NCI-H1694 treated with DMSO at 0.1 percent for 48 hours (cell line): Measurements from ENCODE around the gene ERC2.

Source experiments
- DNase-seq: peaks from one replicate; lab custom pipeline; 2025; lab: John Stamatoyannopoulos, UW

The ERC2 gene

DNA sequence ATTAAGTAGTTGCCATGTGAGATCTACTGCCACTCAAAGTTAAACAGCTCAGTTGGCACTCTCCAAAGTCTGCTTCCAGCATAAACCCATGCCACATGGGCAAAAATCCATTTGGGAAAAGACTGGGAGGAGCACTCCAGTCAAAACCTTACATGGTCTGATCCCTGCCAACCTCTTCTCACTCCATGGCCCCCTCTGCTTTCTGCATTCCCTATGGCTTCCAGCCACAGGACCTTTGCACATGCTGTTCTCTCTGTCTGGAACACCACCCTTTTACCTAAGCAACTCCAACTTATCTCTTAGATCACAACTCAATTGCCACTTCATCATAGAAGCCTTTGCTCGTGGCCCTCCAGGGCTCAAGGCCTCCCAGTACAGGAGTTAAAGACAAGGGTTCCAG lies 910.7 kb downstream of the ERC2 start:
- DNase-seq, result no peak

DNA sequence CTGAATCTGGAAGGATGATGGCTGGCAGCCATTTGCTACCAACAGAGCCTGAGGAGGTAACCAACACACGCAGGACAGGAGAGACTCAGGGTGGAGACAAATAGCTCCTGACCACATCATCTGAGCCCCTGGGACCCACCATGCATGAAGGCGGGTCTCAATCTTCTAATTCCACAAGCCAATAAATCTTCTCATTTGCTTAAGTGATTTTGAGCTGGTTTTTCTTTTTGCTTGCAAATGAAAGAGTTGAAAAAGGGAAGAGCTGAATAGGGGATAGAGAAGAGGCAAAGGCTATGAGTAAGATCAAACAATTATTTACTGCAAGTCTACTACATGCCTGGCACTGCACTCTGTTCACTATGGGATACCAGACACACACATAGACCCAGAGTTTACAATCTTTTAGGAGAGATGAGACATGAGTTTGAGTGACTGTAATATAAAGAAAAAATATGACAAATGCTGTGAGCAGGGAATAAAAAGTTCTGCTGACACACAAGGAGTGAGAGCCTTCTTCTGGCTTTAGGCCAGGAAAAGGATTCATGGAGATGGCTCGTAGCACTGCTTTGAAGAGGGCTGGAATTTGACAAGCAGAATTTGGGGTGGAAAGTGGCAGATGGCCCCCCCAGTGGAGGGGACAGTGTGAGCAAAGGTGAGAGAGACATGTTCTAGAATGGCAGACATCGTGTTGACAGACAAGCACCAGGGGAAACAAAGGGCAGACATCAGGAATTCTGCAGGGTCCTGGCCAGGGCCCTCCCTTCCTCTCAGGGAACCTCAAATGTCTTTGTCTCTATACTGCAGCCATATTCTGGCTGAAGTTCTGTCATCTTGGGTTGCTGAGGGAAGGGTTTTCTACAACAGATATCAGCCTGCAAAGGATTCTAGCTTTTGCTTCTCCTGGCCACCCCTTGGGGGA lies 911.4 kb downstream of the ERC2 start:
- no peak for DNase-seq

DNA sequence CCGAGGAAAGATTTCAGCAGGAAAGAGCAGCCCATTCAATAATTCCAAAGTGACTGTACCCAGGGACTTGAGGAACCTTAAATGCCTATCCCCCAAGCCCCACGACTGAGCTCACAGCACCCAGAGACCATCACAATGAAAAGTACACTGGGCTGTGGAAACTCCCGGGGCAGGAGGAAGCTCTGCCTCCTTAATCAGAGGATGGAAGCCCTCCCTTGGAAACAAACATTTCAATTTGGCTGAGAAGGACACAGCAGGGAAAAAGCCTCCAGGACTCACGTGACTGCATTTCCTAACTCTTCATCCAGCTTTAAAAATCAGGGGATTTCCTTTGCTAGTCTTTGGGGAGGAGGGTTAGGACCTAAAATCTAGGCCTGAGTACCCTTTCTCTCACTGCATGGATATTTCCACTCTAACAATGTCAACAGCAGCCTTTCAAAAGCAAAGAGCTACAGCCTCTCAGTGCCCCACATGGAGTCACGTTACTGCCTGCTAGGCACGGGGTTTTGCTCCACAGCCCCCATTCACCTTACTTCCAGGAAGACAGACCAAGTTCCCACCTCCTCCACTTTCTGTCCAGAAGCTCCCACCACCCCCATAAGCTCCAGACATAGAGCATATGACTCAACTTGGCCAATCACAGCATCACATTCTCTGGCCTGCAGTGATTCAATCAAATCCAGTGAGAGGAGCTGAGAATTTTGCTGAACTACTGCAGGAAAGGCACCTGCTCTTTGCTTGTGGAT lies 912.2 kb downstream of the ERC2 start:
- no peak for DNase-seq

DNA sequence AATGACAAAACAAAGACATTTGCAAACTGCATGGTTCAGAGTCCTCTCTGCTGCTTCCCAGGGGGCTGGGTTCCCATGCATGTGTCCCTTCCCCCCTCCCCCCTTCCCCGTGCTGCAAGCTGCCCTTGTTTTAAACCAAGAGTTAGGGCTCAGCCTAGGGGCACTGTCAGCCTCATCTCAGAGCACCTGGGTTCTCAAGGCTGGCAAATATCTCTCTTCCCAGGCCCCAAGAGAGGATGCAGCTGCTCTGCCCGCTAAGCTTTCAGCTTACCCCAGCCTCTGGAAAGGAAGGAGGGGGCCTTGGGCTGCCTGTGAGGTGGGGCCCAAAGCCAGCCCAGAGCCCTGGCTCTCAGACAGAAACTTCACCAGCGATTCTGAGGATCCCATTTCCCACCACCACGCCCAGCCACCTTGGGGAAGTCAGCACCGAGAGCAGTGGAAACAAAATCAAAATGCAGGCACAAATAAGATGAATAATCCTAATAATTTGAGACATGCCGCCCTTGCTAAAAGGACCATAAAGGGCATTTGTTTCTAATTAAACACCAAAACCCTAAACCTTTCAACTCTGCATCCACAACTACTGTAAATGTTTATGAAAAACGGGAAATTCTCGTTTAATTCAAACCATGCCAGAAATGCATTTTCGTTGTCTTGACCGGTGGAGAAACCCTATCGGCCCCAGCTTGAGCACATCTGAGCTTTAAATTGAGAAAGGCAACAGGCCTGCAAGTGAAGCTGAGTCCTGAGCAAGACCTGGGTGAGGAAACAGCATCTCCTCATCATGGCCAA lies 913.4 kb downstream of the ERC2 start:
- DNase-seq, result no peak

DNA sequence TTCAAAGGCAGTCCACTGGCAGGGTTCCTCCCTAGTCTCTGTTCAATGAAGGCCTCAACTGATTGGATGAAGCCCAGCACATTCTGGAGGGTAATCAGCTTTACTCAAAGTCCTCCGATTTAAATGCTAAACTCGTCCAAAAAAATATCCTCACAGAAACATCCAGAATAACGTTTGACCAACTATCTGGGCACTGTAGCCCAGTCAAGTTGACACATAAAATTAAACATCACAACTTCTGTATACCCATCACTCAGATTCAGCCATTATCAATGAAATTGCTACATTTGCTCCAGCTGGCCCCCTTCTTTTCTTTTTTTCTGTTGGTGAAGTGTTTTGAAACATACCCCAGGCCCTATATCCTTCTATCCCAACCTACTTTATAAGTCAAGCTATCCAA lies 916.6 kb downstream of the ERC2 start:
- no peak for DNase-seq

DNA sequence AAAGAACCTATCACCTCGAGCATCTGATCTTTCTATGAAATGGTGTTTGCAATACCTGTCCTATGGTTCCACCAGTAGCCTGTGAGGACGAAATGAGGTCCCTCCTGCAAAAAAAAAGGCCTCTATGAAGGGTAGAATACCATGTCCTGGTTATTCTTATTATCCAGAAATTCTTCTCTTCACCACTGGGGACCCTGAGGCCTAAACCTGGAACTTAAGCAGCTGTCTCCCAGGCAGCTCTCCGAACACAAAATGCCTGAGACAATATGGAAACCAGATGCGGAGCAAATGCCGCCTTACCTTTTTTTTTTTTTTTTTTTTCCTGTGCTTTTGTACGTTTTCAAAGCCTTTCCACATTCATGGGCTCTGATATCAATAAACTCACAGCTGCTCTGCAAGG lies 919.1 kb downstream of the ERC2 start:
- no peak for DNase-seq

DNA sequence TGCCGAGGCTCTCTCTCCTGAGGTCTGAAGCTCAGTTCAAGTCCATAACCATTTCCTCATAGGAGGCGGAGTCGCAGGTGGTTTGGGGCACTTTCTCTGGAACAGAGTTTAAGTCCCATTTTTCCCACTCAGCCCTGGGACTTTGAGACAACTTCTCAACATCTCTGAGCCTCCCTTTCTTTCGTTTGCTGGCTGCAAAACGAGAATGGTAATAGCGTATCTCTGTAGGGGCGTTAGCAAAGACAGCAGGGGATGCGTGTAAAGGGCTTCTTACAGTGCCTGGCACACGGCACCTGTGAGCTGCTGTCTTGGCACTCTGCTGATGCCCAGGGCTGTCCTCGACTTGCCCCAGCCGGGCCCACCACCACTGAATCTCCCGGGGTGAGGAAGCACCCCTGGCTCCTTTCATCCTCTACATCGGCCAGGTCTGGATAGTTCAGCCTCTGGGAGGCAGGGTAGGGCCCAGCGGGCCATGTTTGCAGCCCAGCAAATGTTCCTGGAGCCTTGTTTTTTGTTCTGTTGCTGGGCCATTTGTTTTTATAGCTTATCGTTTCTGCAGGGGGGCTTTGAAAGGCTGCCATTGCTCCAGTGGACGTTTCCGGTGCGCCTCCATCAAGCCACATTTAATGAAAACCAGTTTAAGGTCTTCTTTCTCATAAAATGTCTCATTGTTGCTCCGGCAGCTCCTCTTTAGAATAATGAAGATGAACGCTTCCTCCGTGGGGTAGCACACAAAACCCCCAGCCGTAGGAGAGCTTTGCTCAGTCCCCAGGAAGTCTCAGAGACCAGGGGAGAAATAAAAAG lies 921.2 kb downstream of the ERC2 start:
- no peak for DNase-seq

DNA sequence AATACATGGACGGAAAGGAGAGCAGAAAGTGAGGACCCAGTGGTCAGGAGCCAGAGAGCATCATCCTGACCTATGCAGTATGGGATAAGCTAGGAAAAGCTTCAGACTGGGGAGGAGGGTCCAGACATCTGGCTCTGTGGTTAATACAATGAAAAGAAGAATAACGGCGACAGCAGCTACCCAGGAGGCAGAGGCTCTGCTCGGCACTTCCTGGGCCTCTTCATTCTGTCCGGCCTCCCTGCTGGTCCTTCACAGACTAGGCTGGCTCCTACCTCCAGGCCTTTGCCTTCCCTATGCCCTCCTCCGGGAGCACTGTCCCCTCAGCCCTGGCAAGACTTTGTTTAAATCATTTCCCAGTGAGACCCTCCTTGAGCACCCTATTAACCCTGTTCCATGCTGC lies 922.3 kb downstream of the ERC2 start:
- DNase-seq, result no peak

DNA sequence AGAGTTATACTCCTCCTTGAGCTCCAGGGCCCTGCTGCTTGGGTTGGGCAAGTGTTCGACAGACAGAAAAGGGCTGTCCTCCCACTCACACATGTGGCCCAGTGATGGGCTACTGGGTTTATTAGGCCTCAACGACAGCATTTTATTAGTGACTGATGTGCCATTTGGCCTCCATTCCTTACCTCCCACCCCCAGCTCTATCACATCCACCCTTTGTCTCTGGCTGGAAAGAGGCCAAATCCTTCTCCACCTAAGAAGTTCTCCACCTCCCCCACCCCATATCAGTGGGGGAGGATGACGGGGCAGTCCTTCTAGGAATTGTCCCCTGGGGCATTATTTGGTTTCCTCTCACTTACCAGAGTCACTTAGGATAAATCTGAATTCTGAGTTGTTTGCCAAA lies 924.0 kb downstream of the ERC2 start:
- DNase-seq, result no peak

DNA sequence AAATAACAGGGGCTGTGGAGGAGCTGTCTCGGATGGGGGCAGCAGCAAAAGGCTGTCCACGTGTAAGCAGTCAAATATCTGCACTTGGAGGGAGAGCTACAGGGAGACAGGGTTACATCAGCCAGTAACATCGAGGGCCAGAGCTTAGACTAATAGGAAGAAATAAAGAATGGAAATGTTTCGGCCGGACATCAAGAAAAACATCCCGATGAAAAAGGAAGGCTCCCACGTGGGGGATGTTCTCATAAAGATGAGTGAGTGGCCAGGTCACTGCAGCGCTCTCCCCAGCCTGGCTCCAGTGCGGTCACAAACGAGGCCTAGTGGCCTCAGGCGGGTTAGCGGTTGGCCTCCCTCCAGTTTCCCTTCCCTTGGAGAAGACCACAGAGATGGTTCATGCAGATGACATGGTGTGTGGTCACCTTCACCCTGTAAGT lies 925.1 kb downstream of the ERC2 start:
- no peak for DNase-seq

DNA sequence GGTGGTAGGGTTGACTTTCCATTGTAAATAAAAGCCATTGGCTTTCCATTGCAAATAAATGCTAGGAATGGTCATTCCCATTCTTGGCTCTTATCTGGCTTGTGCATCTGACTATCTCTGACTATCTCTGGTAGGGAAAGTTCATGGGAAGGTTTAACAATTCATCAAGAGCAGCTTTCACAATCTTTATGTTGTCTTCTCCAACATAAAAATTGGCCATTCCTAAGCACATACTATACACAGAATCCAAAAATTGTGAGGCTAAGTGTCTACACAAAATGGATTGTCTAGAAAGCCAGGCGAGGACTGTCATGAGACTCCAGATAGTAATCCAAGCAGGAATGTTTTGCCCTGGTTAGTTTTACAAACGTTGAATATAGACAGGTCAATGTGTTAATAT lies 926.8 kb downstream of the ERC2 start:
- DNase-seq, result no peak

DNA sequence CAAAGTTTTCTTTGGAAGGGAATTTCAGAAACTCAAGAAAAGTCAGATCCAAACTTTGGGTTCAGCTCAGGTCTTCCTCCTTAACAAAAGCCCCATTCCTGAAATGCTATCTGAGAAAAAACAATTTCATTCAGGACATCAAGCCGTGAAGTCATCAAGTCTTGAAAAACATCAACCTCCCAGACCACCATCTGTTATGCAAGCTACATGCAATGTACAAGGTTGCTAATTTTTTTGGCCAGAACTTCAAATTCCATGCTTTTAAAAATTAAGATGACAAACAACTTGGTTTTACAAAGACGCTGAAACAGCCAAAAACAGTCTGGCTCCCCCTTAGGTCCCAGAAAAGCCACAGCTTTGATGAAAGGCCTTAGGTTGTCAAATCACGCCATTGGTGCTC lies 927.3 kb downstream of the ERC2 start:
- no peak for DNase-seq

DNA sequence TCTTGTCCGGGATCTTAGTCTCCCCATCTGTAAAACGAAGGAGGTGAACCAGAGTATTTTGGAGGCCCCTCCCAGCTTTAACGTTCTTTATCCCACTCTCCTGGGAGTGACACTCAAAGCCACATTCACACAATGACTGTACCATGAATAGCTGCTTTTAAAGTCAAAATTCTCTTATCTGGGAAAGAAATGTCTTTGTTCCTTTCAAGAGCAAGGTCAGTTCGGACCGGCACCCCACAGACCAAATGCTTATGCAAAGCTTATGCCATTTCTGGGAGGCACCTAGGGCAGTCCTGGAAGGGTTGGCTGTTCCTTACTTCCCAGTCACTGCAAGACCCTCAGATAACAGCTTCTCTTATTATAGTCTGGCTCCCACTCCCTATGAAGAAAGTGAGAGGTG lies 927.7 kb downstream of the ERC2 start:
- DNase-seq, result no peak

DNA sequence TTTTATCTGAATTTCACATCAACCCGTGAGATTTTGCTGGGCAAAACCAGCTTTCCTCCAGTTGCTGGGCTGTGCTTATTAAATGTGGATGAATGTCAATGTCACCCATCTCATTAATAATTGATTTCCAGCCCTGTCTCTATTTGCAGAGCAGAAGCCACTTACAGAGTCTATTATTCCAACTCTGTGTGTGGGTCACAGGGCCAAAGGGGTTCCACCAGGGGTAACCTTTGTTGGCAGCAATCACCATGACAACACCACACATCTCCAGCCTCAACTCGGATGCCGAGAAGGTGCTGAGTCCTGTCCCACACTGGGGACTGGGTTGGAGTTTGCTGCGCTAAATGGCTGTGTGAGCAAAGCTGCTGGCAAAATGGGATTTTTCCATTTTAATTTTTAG lies 930.1 kb downstream of the ERC2 start:
- no peak for DNase-seq

DNA sequence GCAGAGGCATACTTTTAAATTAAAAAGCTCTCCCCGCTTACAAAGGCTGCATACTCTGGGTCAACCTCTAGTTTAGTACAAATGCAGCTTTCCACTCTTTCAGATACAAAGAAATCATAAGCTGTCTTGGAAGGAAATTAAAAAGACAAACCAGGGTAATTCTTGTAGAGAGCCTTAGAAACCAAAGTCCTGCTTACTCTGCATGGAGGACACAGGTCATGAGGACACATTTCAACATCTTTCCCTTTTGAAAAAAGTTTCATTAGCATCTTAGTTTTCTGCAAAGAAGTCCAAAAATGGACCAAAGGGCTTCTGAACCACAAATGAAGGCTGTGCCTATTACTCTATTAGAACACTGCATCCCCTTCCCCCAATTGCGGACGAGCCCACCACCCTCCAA lies 930.7 kb downstream of the ERC2 start:
- DNase-seq, result no peak

DNA sequence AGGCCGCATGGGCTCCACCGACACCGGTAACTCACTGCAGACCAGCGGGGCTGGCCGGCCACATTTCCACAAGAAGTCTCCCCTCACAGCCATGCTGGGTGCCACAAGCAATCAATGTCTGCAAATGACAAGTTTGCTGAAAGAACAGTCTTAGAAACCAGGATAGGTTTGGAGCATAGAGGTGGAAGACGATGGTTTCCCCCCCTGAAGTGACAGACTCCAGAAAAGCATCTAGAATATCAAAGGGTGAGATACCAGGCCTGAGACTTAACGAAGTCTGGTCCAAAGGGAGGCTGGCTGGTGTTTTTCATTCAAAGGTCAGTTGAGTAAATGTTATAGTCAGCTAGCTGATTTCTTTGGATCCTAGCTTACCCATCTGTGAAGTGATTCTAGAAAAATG lies 931.1 kb downstream of the ERC2 start:
- no peak for DNase-seq

DNA sequence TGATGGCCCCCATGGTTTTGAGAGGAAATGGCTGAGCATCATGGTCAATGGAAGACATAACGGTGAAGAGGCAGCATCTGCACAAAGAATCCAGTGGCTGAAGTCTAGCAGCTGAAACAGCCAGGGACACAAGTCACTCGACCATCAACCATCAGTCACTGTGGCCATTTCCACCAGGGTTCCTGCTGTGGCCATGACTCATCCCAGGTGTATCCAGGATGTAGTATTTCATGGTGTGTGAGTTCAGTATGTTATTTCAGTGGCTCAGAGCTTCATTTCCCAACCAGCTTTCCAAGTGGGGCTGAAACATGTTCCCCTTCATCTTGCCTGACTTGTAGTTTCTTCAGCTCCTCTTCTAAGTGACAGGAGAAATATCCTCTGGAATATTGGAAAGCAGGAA lies 933.4 kb downstream of the ERC2 start:
- DNase-seq, result no peak

DNA sequence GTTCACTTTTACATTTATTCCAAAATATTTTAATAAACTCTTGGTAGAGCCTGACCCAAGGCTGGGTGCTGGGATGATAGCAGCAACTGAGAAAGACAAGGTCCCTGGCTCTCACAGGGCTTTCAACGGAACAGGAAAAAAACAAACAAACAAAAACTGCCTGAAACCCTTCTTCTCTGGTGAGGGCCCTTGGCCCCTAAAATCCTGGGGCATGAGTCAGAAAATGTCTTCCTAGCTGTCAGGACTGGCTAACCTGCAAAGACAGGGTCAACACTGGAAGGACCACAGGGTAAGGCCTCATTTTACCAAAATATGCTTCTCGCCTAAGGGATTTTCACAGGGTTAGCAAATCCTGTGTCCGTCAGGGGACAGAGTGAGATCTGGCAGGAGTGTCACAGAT lies 935.5 kb downstream of the ERC2 start:
- no peak for DNase-seq

DNA sequence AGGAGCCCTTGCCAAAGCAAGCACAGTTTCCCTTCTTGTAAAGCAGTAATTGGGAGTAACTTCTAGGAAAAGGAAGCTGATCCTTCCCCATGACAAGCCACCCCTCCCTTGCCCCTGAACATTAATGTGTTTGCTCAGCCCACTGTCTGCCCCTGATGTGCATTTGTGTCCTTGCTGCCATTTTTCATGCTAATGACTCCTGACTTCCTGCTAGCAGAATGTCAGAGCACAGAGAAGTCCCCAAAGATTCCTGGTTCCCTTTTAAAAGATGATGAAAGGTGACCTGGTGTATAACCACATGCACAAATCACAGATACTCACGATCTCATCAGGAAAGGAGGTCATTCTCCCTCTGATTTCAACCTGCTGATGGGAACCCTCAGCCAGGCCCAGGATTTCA lies 936.9 kb downstream of the ERC2 start:
- no peak for DNase-seq

DNA sequence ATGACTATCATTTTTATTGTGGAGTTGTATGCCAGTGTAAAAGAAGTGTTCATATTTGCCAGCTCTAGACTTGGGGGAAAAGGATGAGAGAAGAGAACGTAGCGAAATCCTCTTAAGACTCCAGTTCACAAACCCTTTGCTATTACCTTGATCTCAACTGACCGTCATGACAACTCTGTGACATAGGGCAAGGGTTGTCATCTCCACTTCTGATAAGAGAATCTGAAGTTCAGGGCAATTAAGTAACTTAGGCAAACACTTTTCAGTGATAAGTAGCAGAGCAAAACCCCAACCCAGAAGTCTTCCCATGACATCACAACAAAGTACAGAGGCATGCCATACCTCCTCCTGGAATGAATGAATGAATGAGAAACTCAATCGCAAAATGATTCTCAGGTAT lies 940.9 kb downstream of the ERC2 start:
- no peak for DNase-seq

DNA sequence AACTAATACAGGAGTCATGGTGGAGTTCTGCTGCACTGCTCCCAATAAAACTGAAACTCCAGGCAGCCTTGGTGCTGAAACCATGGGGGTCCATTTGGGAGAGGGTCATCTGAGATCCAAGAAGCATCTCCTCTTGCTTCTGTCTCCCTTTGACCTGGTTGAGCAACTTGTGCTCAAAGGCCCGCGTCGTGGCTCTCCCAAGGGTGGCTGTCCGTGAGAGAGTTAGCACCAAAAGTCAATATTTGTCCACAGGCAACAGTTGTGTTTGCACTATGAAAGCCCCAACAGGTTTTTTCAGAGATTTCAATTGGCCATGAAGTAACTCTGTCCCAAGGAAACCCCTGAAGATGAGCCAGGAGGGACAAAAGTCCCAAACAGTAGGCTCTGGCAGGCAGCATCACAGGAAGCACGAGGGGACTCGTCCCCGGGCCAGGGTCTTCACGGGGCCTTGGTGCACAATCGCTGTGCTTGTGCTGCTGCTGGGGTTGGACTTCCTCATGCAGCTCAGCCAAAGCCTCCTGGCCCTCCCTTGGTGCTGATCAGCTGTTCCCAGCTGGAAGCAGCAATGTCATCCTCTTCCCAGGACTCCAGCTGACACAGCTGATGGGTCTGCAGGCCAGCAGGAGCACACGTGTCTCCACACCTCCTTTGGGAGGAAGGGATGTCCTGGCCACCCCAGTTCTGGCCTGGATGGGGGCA lies 941.8 kb downstream of the ERC2 start:
- DNase-seq, result no peak
